PC-3 (cell line): ENCODE data around the gene TMEM184A. TPM values are rescaled to one million over a fixed set of nuclear protein-coding genes. Genes with fewer than 3 reads are reported as not detected.
"Not testable (repeated sequence)": the region's sequence is repeated elsewhere in the genome, so short reads cannot be mapped to it uniquely, and the experiment has no call there.

Experiments used
- ATAC-seq: fragments of 200-7000 bp; cut with Tn5 transposase; 2 replicates; pipeline ENCODE4 v1.9.1; 2020; ENCODE audit warnings: mild to moderate bottlenecking, moderate library complexity
- BruUV-seq: library from RNA; stranded (reverse); fragments of 400-500 nt; replicated peaks from 2 replicates; lab custom pipeline; 2021; lab: Mats Ljungman, UMichigan
- CTCF ChIA-PET: fragments of 300-600 bp; sonication (Branson Sonifier 250); formaldehyde crosslinking; loops from one replicate; lab custom pipeline; 2022; ENCODE audit warnings: antibody characterized with exemption; lab: Charles Lee
- POLR2A ChIA-PET: fragments of 300-600 bp; sonication (Branson Sonifier 250); formaldehyde crosslinking; loops from one replicate; lab custom pipeline; 2022; ENCODE audit warnings: antibody characterized with exemption; ENCODE audit not compliant: unreplicated experiment; lab: Charles Lee
- DNase-seq: peaks from one replicate; pipeline ENCODE4 v3.0.0-alpha.2; 2015
- H2AFZ ChIP-seq: fragments of 300-600 bp; sonication (generic); 2 replicates; pipeline ENCODE4 v1.6.0; 2016; ENCODE audit warnings: antibody characterized with exemption, low read length
- H3F3A ChIP-seq: fragments of 300-600 bp; sonication (generic); one replicate; pipeline ENCODE4 v1.6.0; 2017; ENCODE audit warnings: antibody characterized with exemption, low read length, control low read depth, mild to moderate bottlenecking; ENCODE audit not compliant: unreplicated experiment
- H3K27ac ChIP-seq: fragments of 300-600 bp; sonication (generic); 2 replicates; pipeline ENCODE4 v1.5.1; 2016; ENCODE audit warnings: mild to moderate bottlenecking, low read length
- H3K27me3 ChIP-seq: fragments of 300-600 bp; sonication (generic); 2 replicates; pipeline ENCODE4 v1.6.1; 2016; ENCODE audit warnings: low read length, mixed read lengths
- H3K36me3 ChIP-seq: fragments of 300-600 bp; sonication (generic); 2 replicates; pipeline ENCODE4 v1.6.1; 2016; ENCODE audit warnings: low read depth, mixed run types, low read length, mixed read lengths
- H3K4me1 ChIP-seq: fragments of 300-600 bp; sonication (generic); 2 replicates; pipeline ENCODE4 v1.5.1; 2016; ENCODE audit warnings: low read length; ENCODE audit not compliant: insufficient read depth
- H3K4me2 ChIP-seq: fragments of 300-600 bp; sonication (generic); 2 replicates; pipeline ENCODE4 v1.6.0; 2016; ENCODE audit warnings: low read length
- H3K4me3 ChIP-seq: fragments of 300-600 bp; sonication (generic); 2 replicates; pipeline ENCODE4 v1.5.1; 2016; ENCODE audit warnings: mild to moderate bottlenecking, low read length, mixed read lengths
- H3K79me2 ChIP-seq: fragments of 300-600 bp; sonication (generic); 2 replicates; pipeline ENCODE4 v1.6.1; 2017; ENCODE audit warnings: low read length, mixed read lengths
- H3K9ac ChIP-seq: fragments of 300-600 bp; sonication (generic); 2 replicates; pipeline ENCODE4 v1.6.0; 2016; ENCODE audit warnings: mild to moderate bottlenecking, low read length
- H3K9me2 ChIP-seq: fragments of 300-600 bp; sonication (generic); replicated peaks from 2 replicates; pipeline ENCODE4 v1.6.1; 2016; ENCODE audit warnings: mixed run types, low read length, mixed read lengths
- H3K9me3 ChIP-seq: fragments of 300-600 bp; sonication (generic); 2 replicates; pipeline ENCODE4 v1.6.1; 2016; ENCODE audit warnings: low read length, mixed read lengths
- H4K20me1 ChIP-seq: fragments of 300-600 bp; sonication (generic); 2 replicates; pipeline ENCODE4 v1.6.1; 2016; ENCODE audit warnings: low read length, mixed read lengths
- EZH2 ChIP-seq: fragments of 300-600 bp; sonication (generic); IDR thresholded peaks from one replicate; pipeline ENCODE4 v1.6.1; 2017; ENCODE audit warnings: antibody characterized with exemption, mild to moderate bottlenecking, low read length; ENCODE audit not compliant: unreplicated experiment
- EZH2phosphoT487 ChIP-seq: fragments of 300-600 bp; sonication (generic); IDR thresholded peaks from 2 replicates; pipeline ENCODE4 v1.6.1; 2018; ENCODE audit warnings: mild to moderate bottlenecking, antibody characterized with exemption, low read length, borderline replicate concordance
- intact Hi-C: fragments of 100-400 bp; cut with micrococcal nuclease; formaldehyde crosslinking; loops from 2 replicates; pipeline ENCODE4 v1.9.0; 2023
- total RNA-seq: library from RNA; depleted of rRNA; stranded (reverse); fragments of >200 nt; gene quantifications from 2 replicates; pipeline ENCODE4 v1.2.3, GENCODE V29; 2014
- TF ChIP-seq, protein P1 (sequence below): fragments of 300-600 bp; sonication (generic); conservative IDR thresholded peaks from 2 replicates; pipeline ENCODE4 v1.5.1; 2017; ENCODE audit warnings: antibody characterized with exemption, low read depth, mild to moderate bottlenecking, low read length

The TMEM184A gene
- total RNA-seq, 1 experiment from 2014 or later = 23.1 TPM

- H4K20me1 ChIP-seq = no peaks in the 10 kb centered on the region
- no peak overlapping the region for H3K4me3 ChIP-seq
- peak overlapping the region; percentile 25; the same call in 1 of the 2 replicates for H3K4me2 ChIP-seq
- no peak overlapping the region for H2AFZ ChIP-seq
- peak overlapping the region; percentile 60 for H3K27ac ChIP-seq
- no peaks in the 10 kb centered on the region for H3F3A ChIP-seq
- intact Hi-C loops = no loop called here
- ATAC-seq (peak; percentile 78), DNase-seq (peak; percentile 76)
- H3K36me3 ChIP-seq = no peaks in the 10 kb centered on the region
- peaks cover 18% of the 10 kb centered on the region for H3K4me1 ChIP-seq
- TF ChIP-seq EZH2 (no peak), EZH2phosphoT487 (no peak)
- TF ChIP-seq, protein P1, sequence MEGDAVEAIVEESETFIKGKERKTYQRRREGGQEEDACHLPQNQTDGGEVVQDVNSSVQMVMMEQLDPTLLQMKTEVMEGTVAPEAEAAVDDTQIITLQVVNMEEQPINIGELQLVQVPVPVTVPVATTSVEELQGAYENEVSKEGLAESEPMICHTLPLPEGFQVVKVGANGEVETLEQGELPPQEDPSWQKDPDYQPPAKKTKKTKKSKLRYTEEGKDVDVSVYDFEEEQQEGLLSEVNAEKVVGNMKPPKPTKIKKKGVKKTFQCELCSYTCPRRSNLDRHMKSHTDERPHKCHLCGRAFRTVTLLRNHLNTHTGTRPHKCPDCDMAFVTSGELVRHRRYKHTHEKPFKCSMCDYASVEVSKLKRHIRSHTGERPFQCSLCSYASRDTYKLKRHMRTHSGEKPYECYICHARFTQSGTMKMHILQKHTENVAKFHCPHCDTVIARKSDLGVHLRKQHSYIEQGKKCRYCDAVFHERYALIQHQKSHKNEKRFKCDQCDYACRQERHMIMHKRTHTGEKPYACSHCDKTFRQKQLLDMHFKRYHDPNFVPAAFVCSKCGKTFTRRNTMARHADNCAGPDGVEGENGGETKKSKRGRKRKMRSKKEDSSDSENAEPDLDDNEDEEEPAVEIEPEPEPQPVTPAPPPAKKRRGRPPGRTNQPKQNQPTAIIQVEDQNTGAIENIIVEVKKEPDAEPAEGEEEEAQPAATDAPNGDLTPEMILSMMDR = no peak
- no peaks in the 10 kb centered on the region for H3K27me3 ChIP-seq
- H3K9ac ChIP-seq = peak overlapping the region; percentile 13; the same call in 1 of the 2 replicates
- no peaks in the 10 kb centered on the region for H3K79me2 ChIP-seq
- H3K9me3 ChIP-seq = no peaks in the 10 kb centered on the region
- no peaks in the 10 kb centered on the region for H3K9me2 ChIP-seq
- ChIA-PET POLR2A (no interaction called here), CTCF (no interaction called here)
- TSS peak; percentile 54 for BruUV-seq
These were observed 35.3 kb downstream of the TMEM184A start for GRCh38 chr7:1520539-1521234.

GRCh38 chr7:1519322-1519922 is 36.6 kb downstream of the TMEM184A start:
- DNase-seq, H4K20me1 ChIP-seq, H3K9me2 ChIP-seq, POLR2A ChIA-PET, H3K27me3 ChIP-seq, BruUV-seq, H3K9me3 ChIP-seq, ATAC-seq, H3K4me2 ChIP-seq, H3K27ac ChIP-seq, H2AFZ ChIP-seq, H3K4me3 ChIP-seq, H3K36me3 ChIP-seq, H3F3A ChIP-seq, H3K79me2 ChIP-seq, intact Hi-C loops, H3K9ac ChIP-seq: not testable (repeated sequence)
- peaks cover 18% of the 10 kb centered on the region for H3K4me1 ChIP-seq
- CTCF ChIA-PET = interaction anchor here (0.7 kb wide), 1 partner anchor 325 kb away, joined by 3 read pairs; no protein-coding TSS in a partner anchor

DNA sequence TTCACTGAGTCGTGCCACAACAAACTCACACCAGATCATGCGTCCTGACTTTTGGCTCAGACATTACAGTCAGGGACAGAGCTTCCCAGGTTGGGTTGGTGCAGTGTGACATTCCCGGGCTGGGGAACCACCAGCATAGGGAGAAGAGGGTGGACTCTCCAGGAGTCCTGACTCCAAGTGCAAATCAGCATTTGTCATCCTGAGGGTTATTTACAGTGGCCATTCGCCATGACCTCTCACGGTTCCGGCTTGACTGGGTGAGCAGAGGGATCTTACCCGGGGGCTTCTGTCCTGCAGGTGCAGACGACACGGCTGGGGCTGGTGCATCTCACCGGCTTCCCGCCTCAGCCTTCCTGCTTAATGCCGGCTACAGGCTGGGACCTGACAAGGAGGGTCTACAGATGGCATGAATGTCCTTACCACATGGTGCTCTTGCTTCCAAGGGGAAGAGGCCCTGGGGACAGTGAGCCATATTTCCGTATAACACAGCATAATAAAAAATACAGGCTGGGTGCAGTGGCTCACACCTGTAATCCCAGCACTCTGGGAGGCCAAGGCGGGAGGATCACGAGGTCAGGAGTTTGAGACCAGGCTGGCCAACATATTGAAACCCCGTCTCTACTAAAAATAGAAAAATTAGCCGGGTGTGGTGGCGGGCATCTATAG is 39.3 kb downstream of the TMEM184A start:
- Histone ChIP-seq H3K79me2 (no peaks in the 10 kb centered on the region), H3K9me2 (no peaks in the 10 kb centered on the region), H3K27me3 (no peaks in the 10 kb centered on the region), H3K9ac (no peak overlapping the region), H3K4me2 (peak overlapping the region; percentile 21; the same call in 1 of the 2 replicates), H3K4me3 (no peak overlapping the region), H4K20me1 (no peaks in the 10 kb centered on the region), H3F3A (no peaks in the 10 kb centered on the region), H3K36me3 (no peaks in the 10 kb centered on the region), H3K9me3 (no peaks in the 10 kb centered on the region), H3K4me1 (peaks cover 30% of the 10 kb centered on the region), H3K27ac (peak overlapping the region; percentile 39), H2AFZ (no peak overlapping the region)
- intact Hi-C loops = no loop called here
- BruUV-seq = no TSS peak
- ChIA-PET CTCF (no interaction called here), POLR2A (interaction anchor here (0.7 kb wide), 1 partner anchor 39 kb away, joined by 8 read pairs; no protein-coding TSS in a partner anchor)
- ATAC-seq (peak; percentile 61), DNase-seq (peak; percentile 66)
- no peak for TF ChIP-seq EZH2phosphoT487
- no peak for TF ChIP-seq EZH2
- TF ChIP-seq, protein P1 = no peak

- H3K4me1 ChIP-seq = peaks cover 26% of the 10 kb centered on the region
- H3K36me3 ChIP-seq, H3K79me2 ChIP-seq, H3K9ac ChIP-seq, H3K4me3 ChIP-seq, ATAC-seq, intact Hi-C loops, H3F3A ChIP-seq, H3K27ac ChIP-seq, H4K20me1 ChIP-seq, DNase-seq, POLR2A ChIA-PET, CTCF ChIA-PET, H3K9me2 ChIP-seq, H2AFZ ChIP-seq, H3K4me2 ChIP-seq, H3K27me3 ChIP-seq, BruUV-seq, H3K9me3 ChIP-seq: not testable (repeated sequence)
These were observed 40.5 kb downstream of the TMEM184A start for GRCh38 chr7:1515509-1515967.
